GM19025 (cell line): ENCODE data around the gene CDIPT.
A peak's percentile ranks its signal among the peaks of the same experiment; 100 is the strongest.

Experiments used
- ATAC-seq: cut with Tn5 transposase; IDR thresholded peaks from one replicate; pipeline ENCODE4 v1.9.1; 2021; ENCODE audit warnings: mild to moderate bottlenecking, low read depth, moderate library complexity; ENCODE audit not compliant: unreplicated experiment

Gene CDIPT

GRCh38 chr16:29813644-29814562 lies 49.1 kb downstream of the CDIPT start:
- ATAC-seq, result no peak

- ATAC-seq, result no peak
These were observed 50.0 kb downstream of the CDIPT start for GRCh38 chr16:29812754-29813643.

- no peak for ATAC-seq
These were observed 50.9 kb downstream of the CDIPT start, which contains the start of gene PRRT2 for GRCh38 chr16:29811896-29812665. PRRT2 (plus strand) TSS chr16:29812193; CDS start chr16:29813055, 862 bp downstream.

GRCh38 chr16:29811170-29811895 lies 51.7 kb downstream of the CDIPT start:
- ATAC-seq, result peak; percentile 31

- ATAC-seq, result no peak
These were observed 52.3 kb downstream of the CDIPT start for GRCh38 chr16:29810699-29811169.

- ATAC-seq, result no peak
These were observed 53.0 kb downstream of the CDIPT start for GRCh38 chr16:29809850-29810698.

- no peak for ATAC-seq
These were observed 53.8 kb downstream of the CDIPT start for GRCh38 chr16:29809031-29809747.
